ENCODE results near the gene AKAP6. TPM values are rescaled to one million over a fixed set of nuclear protein-coding genes. Genes with fewer than 3 reads are reported as not detected.

AKAP6 gene
- total and polyA plus RNA-seq, 2 experiments from 2014 or later: 0.38 to 0.42 TPM

- Histone ChIP-seq H3F3A (replicated peaks; ENCODE audit: low read depth) (no peaks in the 10 kb centered on the region), H3K79me2 (replicated peaks; ENCODE audit: insufficient read depth) (no peaks in the 10 kb centered on the region), H4K20me1 (replicated peaks; ENCODE audit: insufficient read depth) (no peaks in the 10 kb centered on the region), H3K4me3 (no peak overlapping the region), H3K4me1 (ENCODE audit: insufficient read depth) (peaks cover 8% of the 10 kb centered on the region), H3K4me2 (no peak overlapping the region), H3K27me3 (ENCODE audit: insufficient read depth) (no peaks in the 10 kb centered on the region), H3K36me3 (ENCODE audit: insufficient read depth) (no peaks in the 10 kb centered on the region), H2AFZ (no peak overlapping the region), H3K27ac (ENCODE audit: low read depth) (no peak overlapping the region), H3K9me2 (ENCODE audit: insufficient read depth) (peaks cover 4% of the 10 kb centered on the region)
- Mint-ChIP-seq H3K9me3 (peaks cover 2% of the 10 kb centered on the region; the same call in 1 of the 3 replicates), H3K4me1 (peaks cover 8% of the 10 kb centered on the region; the same call in 2 of the 3 replicates), H3K36me3 (ENCODE audit: low read depth) (no peaks in the 10 kb centered on the region), H3K27ac (no peak overlapping the region), H3K4me3 (no peak overlapping the region), H3K27me3 (ENCODE audit: insufficient read depth, low read depth, poor library complexity) (no peaks in the 10 kb centered on the region)
- TF ChIP-seq ZNF331 (CRISPR knock-in tag; IDR thresholded peaks at IDR 0.05; ENCODE audit: low read depth) (no peak), CTCF (conservative IDR thresholded peaks at IDR 0.05; ENCODE audit: low read depth in 2 of 2) (no peak), JUNB (IDR thresholded peaks at IDR 0.05; ENCODE audit: unreplicated experiment) (no peak), CREB1 (CRISPR knock-in tag; IDR thresholded peaks at IDR 0.05; ENCODE audit: low read depth) (no peak), STAT1 (IDR thresholded peaks at IDR 0.05; ENCODE audit: unreplicated experiment) (no peak), POLR2AphosphoS5 (IDR thresholded peaks at IDR 0.05; ENCODE audit: low read depth) (no peak), EZH2phosphoT487 (IDR thresholded peaks at IDR 0.05; ENCODE audit: unreplicated experiment) (no peak), REST (IDR thresholded peaks at IDR 0.05; ENCODE audit: unreplicated experiment) (no peak), ZNF462 (CRISPR knock-in tag; IDR thresholded peaks at IDR 0.05) (no peak), ZNF114 (CRISPR knock-in tag; IDR thresholded peaks at IDR 0.05) (no peak), NANOG (IDR thresholded peaks at IDR 0.05; ENCODE audit: borderline replicate concordance) (no peak), ETS1 (IDR thresholded peaks at IDR 0.05) (no peak), EZH2 (IDR thresholded peaks at IDR 0.05; ENCODE audit: low read depth, unreplicated experiment) (no peak)
- ATAC-seq (no peak), DNase-seq (ENCODE audit: low spot score) (no peak)
These were observed 338.2 kb downstream of the AKAP6 start for GRCh38 chr14:32667287-32667686.

All from GM23338 (cell line).